ENCODE data around the gene SNN.

DNA sequence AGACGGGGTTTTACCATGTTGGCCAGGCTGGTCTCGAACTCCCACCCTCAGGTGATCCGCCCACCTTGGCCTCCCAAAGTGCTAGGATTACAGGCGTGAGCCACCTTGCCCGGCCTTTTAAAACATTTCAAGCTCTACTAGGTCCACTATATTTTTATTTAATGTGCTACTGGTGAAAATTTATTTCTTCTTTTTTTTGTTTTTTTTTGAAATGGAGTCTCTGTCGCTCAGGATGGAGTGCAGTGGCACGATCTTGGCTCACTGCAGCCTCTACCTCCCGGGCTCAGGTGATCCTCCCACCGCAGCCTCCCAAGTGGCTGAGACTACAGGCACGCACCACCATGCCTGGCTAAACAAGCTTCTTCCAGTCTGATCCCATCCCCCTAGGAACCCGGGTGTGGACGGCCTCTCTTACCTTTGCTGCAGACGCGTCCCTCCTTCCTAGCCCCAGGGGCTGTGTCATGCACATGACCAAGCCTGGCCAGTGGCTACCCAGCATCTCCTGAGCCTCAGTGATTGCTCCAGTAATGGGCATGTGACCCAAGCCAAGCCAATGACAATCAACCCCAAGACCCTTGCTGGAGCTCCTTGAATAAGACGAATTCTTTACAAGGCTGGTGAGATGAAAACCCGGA lies 41.5 kb upstream of the SNN start:
- no peak for TF ChIP-seq CTCF (IDR thresholded peaks at IDR 0.05; ENCODE audit: poor library complexity, severe bottlenecking)
- TF ChIP-seq EZH2 (IDR thresholded peaks at IDR 0.05; ENCODE audit: borderline replicate concordance, insufficient read depth, low read length, poor library complexity, severe bottlenecking) = no peak
- TF ChIP-seq RAD21 (conservative IDR thresholded peaks at IDR 0.05) = no peak
- TF ChIP-seq POLR2AphosphoS5 (IDR thresholded peaks at IDR 0.05) = no peak
- TF ChIP-seq EP300 (conservative IDR thresholded peaks at IDR 0.05; ENCODE audit: poor library complexity, severe bottlenecking) = no peak
- TF ChIP-seq TAF1 (IDR thresholded peaks at IDR 0.05; ENCODE audit: low read depth) = no peak
- no peak for TF ChIP-seq REST (IDR thresholded peaks at IDR 0.05; ENCODE audit: borderline replicate concordance)
- no peak for TF ChIP-seq MXI1 (conservative IDR thresholded peaks at IDR 0.05; ENCODE audit: poor library complexity, severe bottlenecking)

Data from neural cell (in vitro differentiated cells).